Fibroblast of peridontal ligament (primary cell): ENCODE data around the gene INHBC.
A peak's percentile ranks its signal among the peaks of the same experiment; 100 is the strongest.
"Not testable (repeated sequence)": the region's sequence is repeated elsewhere in the genome, so short reads cannot be mapped to it uniquely, and the experiment has no call there.

Source experiments
- DNase-seq: peaks from one replicate; pipeline ENCODE4 v3.0.0-alpha.2; 2010; ENCODE audit errors: extremely low read depth

Gene INHBC

GRCh38 chr12:57434517-57435223 lies at the start of gene INHBC:
Gene INHBC (plus strand): TSS chr12:57434784. CDS start chr12:57434887, 103 bp downstream.
- no peak for DNase-seq

- no peak for DNase-seq
Measured at GRCh38 chr12:57385586-57385985, 49.0 kb upstream of the INHBC start.

GRCh38 chr12:57386187-57386720 lies 48.3 kb upstream of the INHBC start:
- no peak for DNase-seq

- DNase-seq: no peak
Measured at GRCh38 chr12:57388425-57388824, 46.2 kb upstream of the INHBC start.

- DNase-seq: peak; percentile 82
Measured at GRCh38 chr12:57389033-57389432, 45.6 kb upstream of the INHBC start.

DNA sequence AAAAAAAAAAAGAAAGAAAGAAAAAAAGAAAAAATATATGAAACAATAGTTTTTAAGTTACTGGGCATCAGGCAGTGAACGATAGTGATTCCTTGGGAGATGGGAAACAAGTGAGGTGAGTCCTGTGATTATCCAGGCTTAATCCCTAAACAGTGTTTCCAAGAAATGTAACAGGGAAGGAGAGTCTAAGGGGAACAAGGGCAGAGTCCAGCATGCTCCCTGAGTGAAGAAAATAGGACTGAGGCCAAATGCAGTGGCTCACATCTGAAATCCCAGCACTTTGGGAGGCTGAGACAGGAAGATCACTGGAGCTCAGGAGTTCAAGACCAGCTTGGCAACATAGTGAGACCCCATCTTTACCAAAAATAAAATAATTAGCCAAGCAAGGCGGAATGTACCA lies 44.4 kb upstream of the INHBC start:
- no peak for DNase-seq

DNA sequence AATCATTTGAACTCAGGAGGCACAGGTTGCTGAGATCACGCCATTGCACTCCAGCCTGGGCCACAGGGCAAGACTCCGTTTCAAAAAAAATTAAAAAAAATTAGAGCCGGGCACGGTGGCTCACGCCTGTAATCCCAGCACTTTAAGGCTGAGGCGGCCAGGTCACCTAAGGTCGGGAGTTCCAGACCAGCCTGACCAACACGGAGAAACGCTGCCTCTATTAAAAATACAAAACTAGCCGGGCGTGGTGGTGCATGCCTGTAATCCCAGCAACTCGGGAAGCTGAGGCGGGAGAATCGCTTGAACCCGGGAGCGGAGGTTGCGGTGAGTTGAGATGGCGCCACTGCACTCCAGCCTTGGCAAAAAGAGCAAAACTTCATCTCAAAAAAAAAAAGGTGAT lies 39.5 kb upstream of the INHBC start:
- no peak for DNase-seq

DNA sequence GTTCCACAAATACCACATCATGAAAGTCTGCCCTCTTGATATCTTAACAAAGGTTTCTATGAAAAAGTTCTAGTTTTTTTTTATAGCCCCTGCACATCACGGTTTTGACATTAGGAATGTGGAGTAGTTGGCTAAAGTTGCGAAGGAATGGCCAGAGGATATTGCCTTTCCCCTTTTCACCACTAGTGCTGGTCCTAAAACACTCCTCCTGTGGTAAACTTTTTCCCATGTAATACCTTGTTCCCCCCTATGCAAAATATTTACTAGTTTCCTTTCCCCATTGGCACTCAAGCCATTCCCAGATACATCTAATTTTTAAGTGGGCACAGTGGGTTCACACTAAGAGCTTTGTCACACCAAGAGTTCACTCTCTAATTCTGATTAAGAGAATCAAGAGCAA lies 37.1 kb upstream of the INHBC start:
- no peak for DNase-seq

- not testable (repeated sequence) for DNase-seq
Measured at GRCh38 chr12:57399718-57400463, 34.7 kb upstream of the INHBC start.

DNA sequence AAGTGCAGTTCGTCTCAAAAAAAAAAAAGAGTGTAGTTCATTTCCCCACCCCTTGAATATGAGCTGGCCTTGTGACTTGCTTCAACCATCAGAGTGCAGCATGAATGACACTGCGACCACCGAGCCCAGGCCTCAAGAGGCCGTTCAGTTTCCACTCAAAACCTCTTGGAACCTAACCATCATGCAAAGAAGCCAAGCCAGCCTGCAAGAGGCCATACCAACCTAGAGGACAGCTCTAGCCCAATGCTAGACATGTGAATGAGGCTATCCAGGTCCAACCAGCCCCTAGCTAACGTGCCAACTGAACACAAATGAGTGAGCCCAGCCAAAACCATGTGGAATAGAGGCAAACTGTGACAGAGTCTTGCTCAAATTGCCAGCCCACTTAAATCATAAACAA lies 33.4 kb upstream of the INHBC start:
- DNase-seq: no peak

- not testable (repeated sequence) for DNase-seq
Measured at GRCh38 chr12:57402156-57402555, 32.4 kb upstream of the INHBC start.

GRCh38 chr12:57404966-57405640 lies 29.5 kb upstream of the INHBC start:
- no peak for DNase-seq

DNA sequence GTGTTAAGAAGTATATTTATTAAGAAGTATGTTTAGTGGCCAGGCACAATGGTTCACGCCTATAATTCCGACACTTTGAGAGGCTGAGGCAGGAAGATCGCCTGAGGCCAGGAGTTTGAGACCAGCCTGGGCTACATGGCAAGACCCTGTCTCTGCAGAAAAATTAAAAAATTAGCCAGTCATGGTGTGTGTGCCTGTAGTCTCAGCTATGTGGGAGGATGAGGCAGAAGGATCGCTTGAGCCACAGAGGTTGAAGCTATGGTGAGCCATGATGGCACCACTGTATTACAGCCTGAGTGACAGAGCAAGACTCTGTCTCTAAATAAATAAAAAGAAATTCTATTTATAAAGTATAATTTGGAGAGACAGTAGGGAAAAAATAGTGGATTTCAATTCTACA lies 24.1 kb upstream of the INHBC start:
- DNase-seq: no peak

GRCh38 chr12:57414160-57414559 lies 20.4 kb upstream of the INHBC start:
- not testable (repeated sequence) for DNase-seq

DNA sequence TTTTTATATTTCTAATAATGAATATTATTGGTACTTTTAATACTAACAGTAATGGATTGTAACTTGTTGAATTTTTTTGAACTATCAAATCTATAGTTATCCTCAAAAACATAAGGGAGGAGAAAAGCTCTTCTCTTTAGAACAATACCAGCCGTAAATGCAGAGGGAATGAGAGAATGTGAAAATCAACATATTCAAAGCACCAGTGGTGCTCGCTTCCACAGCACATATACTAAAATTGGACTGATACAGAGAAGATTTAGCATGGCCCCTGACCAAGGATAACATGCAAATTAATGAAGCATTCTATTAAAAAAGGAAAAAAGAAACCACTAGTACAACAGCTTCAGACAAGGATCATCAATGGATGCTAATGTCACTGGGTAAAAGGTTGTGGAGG lies 19.5 kb upstream of the INHBC start:
- no peak for DNase-seq

DNA sequence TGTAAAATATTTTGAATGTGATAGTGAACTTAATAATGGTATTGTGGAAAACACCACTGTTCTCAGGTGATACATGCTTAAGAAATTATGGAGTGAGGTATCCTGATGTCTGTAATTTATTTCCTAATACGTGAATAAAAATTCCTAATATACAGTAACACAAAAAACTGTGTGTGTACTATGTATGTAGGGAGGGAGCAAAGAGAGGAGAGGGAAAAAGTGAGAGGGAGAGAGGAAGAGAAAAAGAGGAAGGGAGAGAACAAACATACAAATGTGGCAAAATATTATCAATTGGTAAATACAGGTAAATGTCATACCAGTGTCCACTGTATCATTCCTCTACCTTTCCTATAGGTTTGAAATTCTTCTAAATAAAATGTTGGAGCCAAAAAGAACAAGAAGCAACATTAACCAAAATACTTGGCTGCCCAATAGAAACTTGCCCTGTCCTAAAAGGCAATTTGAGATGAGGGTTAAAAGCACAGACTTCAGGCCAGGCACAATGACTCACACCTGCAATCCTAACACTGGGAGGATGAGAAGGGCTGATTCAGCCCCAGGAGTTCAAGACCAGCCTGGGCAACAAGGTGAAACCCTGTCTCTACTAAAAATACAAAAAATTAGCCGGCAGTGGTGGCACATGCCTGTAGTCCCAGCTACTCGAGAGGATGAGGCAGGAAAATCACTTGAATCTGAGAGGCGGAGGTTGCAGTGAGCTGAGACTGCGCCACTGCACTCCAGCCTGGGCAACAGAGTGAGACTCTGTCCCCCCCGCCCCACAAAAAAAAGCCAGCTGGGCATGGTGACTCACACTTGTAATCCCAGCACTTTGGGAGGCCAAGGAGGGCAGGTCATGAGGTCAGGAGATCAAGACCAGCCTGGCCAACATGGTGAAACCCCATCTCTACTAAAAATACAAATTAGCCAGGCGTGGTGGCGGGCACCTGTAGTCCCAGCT lies 18.3 kb upstream of the INHBC start:
- DNase-seq: peak; percentile 40

GRCh38 chr12:57418255-57418654 lies 16.3 kb upstream of the INHBC start:
- DNase-seq: no peak

DNA sequence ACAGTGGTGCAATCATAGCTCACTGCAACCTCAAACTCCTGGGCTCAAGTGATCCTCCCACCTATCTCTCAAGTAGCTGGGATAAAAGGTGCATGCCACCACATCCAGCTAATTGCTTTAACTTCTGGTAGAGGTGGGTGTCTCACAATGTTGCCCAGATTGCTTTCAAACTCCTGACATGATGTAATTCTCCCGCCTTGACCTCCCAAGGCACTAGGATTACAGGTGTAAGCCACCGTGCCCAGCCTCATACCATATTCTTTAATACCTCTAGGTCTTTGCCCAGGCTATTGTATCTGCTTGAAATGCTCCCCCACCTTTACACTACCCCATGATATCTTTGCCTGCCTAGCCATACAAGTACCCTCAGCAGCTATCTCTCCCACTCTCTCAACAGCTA lies 15.1 kb upstream of the INHBC start:
- DNase-seq: no peak

DNA sequence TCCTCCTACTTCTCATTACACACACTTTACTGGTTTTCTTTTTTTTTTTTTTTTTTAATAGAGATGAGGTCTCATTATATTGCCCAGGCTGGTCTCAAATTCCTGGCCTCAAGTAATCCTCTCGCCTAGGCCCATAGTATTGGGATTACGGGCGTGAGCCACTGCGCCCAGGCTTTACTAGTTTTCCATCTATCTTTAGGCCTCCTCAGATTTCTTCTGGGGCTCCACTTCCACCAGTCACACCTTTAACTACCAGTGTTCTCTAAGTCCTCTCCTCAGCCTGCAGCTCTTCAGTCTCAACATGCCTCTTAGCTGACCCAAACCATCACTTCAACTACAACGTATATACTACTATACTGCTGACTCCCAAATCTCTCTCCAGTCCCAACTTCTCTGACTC lies 14.1 kb upstream of the INHBC start:
- no peak for DNase-seq

DNA sequence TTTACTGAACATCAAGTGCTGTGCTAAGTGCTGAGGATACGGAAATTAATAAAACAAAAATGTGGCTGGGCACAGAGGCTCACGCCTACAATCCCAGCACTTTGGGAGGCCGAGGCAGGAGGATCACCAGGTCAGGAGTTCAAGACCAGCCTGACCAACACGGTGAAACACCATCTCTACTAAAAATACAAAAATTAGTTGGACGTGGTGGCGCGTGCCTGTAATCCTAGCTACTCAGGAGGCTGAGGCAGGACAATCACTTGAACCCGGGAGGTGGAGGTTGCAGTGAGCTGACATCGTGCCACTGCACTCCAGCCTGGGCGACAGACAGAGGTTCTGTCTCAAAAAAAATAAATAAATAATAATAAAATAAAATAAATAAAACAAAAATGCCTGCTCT lies 7.6 kb upstream of the INHBC start:
- not testable (repeated sequence) for DNase-seq

GRCh38 chr12:57428965-57429364 lies 5.6 kb upstream of the INHBC start:
- no peak for DNase-seq
